HG03558 (cell line): ENCODE measurements around the gene GLDN.
"Not testable (repeated sequence)": the region's sequence is repeated elsewhere in the genome, so short reads cannot be mapped to it uniquely, and the experiment has no call there.

Source experiments
- ATAC-seq: cut with Tn5 transposase; IDR thresholded peaks from one replicate; pipeline ENCODE4 v1.9.1; 2021; ENCODE audit warnings: moderate number of reproducible peaks; ENCODE audit not compliant: unreplicated experiment; ENCODE audit errors: extremely low read depth

The GLDN gene

DNA sequence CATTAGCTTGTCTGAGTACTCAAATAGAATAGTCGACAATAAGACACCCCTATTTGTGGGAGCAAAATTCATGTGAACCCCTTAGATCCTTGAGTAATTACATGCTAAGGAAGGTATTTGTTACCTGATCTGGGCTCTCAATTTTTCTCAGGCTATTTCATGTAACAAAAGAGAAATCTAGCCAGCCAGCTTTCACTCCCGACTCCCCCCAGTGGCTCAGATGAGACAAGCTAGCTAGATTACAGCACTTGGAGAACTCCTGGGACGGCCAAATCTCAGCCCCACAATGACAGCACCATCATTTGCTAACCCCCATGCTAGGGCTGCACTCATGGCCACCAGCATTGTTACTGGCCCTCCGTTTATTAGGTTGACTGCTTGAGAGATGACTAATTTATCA, 41.3 kb downstream of the GLDN start:
- ATAC-seq: no peak

DNA sequence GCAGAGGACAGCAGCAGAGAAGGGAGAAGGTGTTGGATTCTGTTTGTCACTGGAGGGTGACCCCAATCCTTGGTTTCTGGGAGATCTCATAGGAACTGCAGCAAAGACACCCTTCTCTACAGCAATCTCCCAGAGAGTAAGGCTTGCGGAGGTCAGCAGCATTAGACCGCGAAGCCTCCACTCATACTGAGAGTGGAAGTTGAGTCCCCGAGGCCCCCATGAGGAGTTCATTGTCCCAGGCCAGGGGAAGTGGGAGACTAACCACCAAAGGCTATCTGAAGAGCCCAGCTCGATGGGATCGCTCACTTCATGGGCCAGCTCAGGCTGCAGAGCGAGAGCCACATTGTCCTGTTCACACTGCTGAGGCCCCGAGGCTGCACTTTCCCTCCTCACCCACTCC, 44.6 kb downstream of the GLDN start:
- ATAC-seq: no peak

DNA sequence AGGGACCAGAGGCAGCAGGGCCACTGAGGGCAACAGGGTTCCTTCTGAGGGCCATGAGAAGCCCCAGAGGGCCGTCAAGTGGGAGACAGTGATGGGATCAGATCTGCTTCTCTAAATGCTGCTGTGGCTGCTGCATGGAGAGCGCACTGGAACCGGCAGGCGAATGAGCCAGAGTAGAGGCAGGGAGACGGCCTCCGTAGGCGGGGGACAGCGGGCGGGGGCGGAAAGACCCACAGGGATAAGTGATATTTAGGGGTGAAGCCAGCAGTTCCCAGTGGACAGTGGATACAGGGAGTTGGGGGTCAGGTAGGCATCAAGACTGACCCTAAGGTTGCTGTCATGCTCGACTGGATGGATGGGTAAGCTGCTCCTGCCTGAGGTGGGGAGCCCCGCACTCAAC, 45.0 kb downstream of the GLDN start:
- no peak for ATAC-seq

DNA sequence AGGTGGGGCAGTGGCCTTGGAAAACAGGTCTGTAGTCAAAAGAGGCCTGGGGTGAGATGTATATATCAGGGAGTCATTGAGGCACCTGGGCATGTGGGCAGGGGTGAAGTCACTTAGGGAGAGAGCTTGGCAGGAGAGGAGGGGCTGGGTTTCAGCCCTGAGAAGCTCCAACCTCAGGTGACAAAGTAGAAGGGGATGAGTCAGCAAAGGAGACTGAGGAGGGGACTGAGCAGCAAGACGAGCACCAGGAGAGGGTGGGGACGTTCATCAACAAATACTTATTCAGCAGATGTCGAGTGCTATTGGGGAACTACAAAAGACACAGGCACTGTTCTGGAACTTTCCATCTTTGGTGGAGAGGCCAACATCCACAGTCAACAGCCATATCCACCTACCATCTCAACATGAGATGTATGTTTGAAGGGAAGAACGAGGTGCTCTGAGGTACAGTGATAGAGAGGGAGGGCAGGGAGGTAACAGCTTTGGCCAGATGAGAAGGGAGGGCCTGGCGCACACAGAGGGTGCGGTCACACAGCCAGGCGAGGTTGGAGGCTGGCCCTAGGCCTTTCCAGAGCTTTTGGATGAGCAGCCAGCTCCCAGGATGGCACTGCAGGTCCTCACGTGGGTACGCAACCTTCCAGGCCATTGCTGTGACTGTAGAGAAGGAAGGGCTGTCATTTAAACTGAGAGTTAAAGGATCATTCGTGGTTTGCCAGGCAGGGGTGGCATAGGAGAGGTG, 45.7 kb downstream of the GLDN start:
- no peak for ATAC-seq

DNA sequence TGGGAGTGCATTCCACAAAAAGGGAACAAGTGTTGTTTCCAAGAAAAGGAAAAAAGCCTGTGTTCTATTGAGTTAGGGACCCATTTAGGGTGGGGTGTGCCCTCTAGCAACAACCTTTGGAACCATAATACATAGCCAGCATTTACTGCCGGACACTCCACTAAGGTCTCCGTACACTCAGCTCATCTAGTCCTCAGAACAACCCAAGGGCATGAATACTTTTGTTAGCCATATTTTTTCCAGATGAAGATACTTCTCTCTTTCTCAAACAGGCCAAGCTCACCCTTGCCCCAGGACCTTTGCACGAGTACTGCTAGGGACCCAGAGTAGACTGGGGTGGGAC, 46.2 kb downstream of the GLDN start:
- ATAC-seq: no peak

DNA sequence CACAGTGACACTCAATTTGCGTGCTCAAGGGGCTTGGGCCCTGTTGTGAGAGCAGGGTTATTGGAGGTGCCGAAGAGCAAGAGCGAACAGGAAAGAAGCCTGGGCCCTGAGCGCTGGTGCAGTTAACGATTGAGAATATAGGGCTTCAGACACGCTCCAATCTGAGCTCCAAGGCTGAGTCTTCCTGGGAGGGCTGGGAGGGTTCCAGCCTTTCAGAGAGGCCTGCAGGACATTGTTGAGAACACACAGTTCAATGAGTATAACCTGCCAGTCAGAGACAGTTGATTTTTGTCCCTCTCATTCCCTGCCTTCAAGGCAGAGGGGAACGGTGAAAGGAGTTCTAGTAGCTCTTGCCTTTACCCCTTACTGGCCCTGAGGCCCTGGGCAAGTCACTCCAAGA, 47.3 kb downstream of the GLDN start:
- no peak for ATAC-seq

DNA sequence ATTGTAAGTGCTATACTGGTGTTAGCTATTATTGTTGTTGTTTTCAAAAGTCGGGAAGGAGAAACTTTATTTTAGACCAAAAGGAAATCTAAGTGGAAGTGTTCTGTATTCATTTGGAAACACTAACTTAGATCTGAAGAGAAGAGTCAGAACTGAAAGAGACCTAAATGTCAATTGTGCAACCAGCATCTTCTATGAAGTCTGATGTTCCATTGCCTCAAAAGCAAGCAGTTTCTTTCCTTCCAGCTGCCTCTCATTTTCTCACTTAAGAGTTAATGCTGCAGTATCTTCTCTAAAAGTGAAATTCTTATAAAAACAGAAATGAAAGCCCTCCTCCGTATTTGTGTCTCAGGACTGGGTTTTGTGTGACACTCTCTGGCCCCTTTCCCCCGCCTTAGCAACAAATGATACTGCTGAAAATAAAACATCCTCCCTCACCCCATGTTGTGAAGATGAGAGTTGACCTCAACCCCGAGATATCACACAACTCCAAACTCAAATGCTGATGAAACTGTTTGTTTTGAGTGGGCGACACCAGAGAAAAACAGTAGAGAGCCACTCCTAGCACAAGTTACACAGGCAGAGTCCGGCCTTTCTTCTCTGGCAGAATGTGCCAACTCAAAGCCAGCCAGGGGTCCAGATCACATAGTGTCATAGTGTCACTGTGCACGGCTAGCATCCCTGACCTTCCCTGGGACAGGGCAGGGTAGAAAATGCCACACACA, 48.9 kb downstream of the GLDN start:
- no peak for ATAC-seq

DNA sequence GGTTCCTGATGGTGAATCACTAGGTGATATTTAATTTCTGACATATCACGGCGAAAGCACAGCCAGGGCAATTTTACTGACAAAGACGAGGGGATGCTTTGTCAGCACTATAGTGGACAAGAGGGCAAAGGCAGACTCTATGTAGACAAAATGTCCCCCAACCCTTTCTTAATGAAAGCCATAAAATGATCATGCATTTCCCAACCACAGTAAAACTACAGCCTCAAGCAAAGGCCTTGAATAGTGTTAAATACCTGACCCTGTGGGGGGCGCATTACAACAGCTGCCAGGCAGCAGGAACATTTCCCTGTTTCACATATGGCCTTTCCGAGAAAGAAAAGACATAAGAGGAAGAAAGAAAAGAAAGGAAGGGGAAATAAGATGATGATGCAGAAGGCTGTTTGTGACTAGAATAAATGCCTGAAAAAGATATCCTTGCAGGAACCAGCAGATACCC, 49.5 kb downstream of the GLDN start:
- ATAC-seq: no peak

DNA sequence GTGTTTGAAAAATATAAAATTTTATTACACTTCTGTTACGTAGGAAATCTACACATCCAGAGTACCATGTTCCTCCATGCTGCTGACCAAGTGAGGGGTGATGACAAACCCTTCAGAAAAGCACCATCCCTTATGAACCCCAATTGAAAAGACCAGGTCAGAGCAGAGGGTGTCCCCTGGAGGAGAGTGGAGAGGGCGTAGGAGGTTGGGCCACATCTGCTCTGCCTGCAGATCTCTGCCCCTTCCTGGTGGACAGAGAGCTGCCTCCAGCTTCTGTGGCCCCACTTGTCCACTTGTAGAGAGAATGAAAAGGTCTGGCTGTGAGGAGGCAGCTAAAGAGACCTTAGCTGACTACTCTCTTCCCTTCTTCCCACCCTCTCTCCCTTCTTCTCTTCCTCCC, 55.5 kb downstream of the GLDN start:
- ATAC-seq: no peak

DNA sequence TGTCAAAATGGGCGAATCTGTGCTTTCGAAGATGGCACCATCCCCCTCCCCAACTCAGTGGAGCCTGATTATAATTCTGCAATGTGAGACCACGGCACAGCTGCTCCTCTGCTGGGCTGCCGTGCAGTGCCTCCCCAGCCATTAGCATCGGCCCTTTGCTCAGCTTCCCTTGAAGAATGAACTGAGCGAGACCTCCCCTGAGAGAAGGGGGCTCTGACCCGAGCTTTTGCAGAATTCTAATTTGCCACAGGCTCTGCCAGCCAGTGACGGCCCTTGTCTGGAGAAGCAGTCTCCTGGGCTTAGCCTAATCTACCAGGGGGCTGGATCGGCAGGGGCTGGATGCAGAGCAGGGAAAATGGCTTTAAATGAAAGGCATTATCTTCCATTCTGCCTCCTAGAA, 57.2 kb downstream of the GLDN start:
- no peak for ATAC-seq

DNA sequence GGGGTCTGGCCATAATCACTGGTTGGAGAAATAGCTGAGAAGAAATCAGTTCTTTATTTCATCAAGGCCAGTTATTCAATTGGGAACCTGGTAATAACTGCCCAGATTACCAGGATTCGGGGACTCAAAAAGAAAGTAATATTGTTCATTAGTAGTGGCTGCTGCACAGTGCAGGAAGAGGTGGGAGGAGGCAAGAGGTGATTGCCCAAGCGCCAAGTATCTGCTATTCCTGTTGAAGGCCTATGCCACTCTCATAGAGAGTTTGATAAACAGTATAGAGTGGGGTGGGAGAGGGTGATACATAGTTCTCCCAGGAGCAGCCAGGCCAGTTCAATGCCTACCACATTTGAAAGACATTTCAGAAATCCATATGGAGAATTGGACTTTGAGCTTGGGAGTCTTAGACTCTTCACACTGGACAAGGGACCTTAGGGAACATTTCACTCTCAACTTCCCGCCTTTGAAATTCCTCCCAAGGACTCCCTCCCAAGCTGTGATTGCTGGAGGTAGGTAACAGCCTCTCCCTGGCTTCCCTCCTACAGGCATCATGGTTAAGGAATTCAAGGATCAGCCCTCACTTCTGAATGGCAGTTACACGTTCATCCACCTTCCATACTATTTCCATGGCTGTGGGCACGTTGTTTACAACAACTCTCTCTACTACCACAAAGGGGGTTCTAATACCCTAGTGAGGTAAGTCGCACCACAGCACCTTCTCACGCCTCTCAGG, 59.8 kb downstream of the GLDN start:
- ATAC-seq: no peak

DNA sequence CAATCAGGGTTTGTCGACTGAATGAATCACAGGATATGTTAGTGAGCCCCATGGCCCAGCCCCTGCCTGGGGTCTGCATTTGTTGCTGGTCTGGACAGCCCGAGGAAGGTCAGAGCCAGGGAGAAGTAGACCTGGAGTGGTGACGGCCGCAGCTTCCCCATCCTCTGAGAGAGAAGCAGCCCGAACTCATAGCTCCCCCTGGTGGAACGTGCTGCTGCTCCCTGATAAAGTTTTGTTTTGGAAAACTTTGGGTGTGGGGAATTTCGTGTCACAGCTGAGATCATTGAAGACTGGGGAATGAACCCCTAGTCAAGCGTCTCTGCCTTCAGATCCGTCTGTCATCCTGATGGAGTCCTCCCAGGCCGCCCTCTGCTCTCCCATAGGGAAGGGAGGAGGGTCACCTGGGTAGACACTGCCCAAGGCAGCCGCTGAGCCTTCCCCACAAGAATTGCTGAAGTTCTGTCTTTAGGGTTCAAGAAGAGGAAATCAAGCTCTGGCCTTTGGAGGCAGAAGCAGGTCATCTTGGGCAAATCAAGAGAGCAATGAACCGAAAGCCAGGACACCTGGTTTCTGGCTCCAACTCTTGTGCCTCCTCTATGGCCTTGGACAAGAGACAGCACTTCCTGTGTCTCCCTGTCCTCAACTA, 60.5 kb downstream of the GLDN start:
- no peak for ATAC-seq

DNA sequence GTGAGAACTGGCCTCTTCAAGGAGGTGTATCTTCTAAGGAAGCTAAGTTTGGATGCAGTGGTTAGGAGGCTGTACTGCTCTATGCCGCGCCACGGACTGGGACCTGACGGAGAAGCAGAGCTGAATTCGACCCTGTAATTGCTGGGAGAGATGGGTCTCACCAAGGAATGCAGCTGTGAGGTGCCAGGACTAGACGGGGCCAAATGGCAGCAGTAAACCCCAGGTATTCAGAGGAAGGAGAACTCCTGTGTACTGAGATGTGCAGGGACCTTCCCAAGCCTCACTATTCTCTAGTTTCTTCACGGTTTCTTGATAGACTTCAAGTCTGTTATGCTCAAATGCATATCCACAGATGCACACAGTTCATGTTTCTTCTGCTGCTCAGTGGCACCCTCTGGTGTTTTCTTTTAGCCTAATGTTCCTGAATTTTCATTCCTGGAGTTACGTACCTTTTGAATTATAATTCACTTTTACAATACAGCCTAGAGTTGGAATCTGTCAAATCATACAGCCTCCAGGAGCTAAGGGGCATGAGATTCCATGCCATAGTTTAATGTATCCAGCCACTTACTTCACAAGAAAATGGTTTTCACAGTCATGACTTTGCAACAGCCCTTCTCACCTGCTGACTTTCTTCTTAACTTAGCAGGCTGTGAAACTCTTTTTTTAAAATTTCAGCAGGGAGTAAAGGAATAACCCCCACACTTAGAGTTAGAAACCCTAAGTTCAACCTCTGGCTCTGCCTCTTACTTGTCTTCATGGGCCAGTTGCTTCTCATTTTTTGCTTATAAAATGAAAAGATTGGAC, 61.8 kb downstream of the GLDN start:
- no peak for ATAC-seq

DNA sequence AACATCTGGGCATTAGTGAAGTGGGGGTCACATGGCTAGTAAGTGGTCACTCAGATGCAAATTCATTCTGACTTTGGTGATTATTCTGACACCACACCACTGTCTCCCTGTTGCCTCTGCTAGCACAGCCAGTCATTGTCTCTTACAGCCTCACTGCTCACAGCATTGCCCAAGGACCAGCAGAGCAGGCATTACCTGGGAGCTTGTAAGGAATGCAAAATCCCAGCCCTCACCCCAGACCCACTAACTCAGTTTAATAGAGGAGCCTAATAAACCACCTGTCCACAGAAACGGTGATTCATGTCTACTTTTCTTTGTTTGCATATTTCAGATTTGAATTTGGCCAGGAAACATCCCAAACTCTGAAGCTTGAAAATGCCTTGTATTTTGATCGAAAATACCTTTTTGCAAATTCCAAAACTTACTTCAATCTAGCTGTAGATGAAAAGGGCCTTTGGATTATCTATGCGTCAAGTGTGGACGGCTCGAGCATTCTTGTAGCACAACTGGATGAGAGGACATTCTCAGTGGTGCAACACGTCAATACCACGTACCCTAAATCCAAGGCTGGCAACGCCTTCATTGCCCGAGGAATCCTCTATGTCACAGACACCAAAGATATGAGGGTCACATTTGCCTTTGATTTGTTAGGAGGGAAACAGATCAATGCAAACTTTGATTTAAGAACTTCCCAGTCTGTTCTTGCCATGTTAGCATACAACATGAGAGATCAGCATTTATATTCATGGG, 62.7 kb downstream of the GLDN start:
- ATAC-seq: no peak

DNA sequence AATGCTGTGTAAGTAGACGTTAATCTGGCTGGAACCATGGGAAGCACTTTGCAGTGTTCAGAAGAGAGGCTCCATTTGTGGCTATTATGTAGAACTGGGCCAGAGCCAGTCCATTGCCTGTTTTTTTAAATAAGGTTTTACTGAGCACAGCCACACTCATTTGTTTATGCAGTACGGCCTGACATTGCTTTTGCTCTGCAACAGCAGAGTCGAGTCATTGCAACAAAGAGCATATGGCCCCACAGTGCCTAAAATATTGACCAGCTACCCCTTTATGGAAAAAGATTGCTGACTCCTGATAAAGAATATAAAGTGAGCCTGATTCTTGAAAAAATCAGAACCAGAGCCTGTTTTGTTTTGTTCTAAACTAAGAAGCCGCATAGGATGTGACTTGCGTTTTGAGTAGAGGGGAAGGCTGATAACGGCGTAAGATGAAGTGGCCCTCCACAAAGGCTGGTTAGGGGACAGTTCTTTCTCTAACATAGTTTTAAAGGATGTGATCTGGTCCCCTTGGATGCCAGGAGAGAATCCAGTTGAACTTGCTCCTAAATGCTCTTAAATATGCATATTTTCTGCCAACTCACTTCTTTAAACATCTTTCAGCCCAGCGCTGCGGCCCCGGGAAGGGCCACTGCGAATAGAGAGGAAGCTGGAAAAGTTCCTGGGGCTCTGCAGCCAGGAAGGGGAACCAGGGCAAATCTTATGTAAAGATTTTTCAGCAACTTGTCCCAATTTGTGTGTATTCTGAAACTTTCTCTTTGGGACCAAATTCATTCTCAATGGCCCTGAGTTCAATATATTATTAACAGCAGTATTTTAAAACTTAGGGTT, 64.5 kb downstream of the GLDN start:
- no peak for ATAC-seq

DNA sequence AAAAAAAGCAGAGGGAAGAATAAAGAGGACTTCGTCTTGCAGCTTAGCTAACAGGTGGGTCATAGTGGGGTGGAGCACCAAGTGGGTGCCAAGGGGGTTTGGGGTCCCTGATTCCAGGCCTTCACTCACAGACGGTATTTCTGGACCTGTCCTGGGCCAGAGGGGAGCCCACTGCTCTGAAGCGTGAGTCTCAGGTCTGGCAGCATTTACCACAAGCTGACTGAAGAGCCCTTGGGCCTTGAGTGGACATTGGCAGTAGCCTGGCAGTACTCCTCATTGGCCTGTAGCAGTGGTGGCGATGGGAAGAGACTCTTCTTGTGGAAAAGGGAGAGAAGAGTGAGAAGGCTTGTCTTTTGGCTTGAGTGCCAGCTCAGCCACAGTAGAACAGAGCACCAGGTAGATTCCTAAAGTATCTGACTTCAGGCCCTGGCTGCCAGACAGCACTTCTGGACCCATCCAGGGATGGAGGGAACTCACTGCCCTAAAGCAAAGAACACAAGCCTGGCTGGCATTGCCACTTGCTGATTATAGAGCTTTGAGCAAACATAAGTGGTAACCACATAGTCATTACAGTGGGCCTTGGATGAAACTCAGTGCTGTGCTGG, 72.9 kb downstream of the GLDN start:
- ATAC-seq: no peak

DNA sequence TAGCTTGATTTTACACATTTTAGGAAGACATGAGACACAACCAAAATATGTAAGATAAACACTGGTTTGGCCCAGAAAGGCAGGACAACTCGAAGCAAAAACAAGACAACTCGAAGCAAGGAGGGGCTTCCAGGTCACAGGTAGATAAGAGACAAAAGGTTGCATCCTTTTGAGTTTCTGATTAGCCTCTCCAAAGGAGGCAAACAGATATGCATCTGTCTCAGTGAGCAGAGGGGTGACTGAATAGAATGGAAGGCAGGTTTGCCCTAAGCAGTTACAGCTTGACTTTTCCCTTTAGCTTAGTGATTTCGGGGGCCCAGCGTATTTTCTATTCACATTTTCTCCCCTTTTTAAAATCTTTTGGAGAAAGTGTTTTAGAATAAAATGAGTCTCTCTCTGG, 74.7 kb downstream of the GLDN start:
- ATAC-seq: no peak

DNA sequence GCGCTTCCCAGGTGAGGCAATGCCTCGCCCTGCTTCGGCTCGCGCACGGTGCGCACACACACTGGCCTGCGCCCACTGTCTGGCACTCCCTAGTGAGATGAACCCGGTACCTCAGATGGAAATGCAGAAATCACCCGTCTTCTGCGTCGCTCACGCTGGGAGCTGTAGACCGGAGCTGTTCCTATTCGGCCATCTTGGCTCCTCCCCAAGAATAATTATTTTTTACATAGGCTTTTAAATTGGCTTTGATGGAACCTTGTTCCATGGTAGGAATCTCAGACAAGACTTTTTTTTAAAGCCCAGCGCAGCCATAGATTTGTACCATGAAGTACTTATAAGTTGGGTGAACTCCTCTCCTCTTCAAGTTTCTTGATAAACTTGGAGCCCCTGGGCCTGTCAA, 81.6 kb downstream of the GLDN start:
- ATAC-seq: not testable (repeated sequence)
